Mucosa of rectum (tissue), 2 donors: ENCODE results near the gene PCDH9.

ENCODE experiments used
- H3K27ac ChIP-seq, 2 donors: one replicate each; pipeline ENCODE4 v1.7.0; 2013; ENCODE audit warnings: inconsistent platforms in 2 of 2, low read depth in 2 of 2, low read length in 2 of 2
- H3K27me3 ChIP-seq, 2 donors: one replicate each; pipeline ENCODE4 v1.7.0; 2013; ENCODE audit warnings: low read length in 2 of 2; ENCODE audit not compliant: control insufficient read depth in 2 of 2, insufficient read depth in 2 of 2
- H3K36me3 ChIP-seq, 2 donors: one replicate each; pipeline ENCODE4 v1.7.0; 2013; ENCODE audit warnings: low read length in 2 of 2; ENCODE audit not compliant: control insufficient read depth in 2 of 2, insufficient read depth in 2 of 2
- H3K4me1 ChIP-seq, 2 donors: one replicate each; pipeline ENCODE4 v1.7.0; 2013; ENCODE audit warnings: low read length in 2 of 2, mild to moderate bottlenecking in 1 of 2; ENCODE audit not compliant: control insufficient read depth in 2 of 2, insufficient read depth in 2 of 2
- H3K4me3 ChIP-seq, 2 donors: one replicate each; pipeline ENCODE4 v1.7.0; 2013; ENCODE audit warnings: low read length in 2 of 2
- H3K9ac ChIP-seq, 2 donors: one replicate each; pipeline ENCODE4 v1.7.0; 2013; ENCODE audit warnings: low read length in 2 of 2, low read depth in 1 of 2, mild to moderate bottlenecking in 1 of 2
- H3K9me3 ChIP-seq, 2 donors: one replicate each; pipeline ENCODE4 v1.7.0; 2013; ENCODE audit warnings: low read length in 2 of 2; ENCODE audit not compliant: control insufficient read depth in 2 of 2
- donor health status: healthy.
- donor health status: Normal muscosa, but diverticular disease.

PCDH9 gene

GRCh38 chr13:66948910-66949309, 281.2 kb downstream of the PCDH9 start:
- no peak overlapping the region for H3K27ac ChIP-seq

DNA sequence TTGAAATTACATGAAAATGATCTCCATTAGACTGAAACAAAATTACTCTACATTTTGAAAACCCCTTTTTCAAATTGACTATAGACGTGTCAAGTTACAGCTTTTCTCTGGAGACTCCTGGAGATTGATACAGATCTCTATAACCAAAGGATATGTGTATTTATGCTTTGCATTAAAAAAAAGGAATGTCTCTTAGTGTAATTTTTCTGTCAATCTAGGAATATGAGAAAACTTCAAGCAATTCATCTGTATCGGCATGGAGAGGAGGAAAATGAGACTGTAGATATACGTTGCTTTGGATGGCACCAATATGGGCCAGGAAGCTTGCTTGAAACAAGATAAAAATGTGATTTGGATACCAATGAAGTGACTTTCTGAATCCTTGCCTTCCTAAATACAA, 286.6 kb downstream of the PCDH9 start:
- Histone ChIP-seq H3K36me3 (no peaks in the 10 kb centered on the region), H3K9me3 (no peaks in the 10 kb centered on the region), H3K27me3 (no peaks in the 10 kb centered on the region), H3K4me1 (no peaks in the 10 kb centered on the region), H3K4me3 (no peak overlapping the region), H3K27ac (no peak overlapping the region), H3K9ac (no peak overlapping the region)

More at GRCh38 chr13:66948910-66949309, 281.2 kb downstream of the PCDH9 start:
- H3K27me3 ChIP-seq: no peaks in the 10 kb centered on the region
- no peaks in the 10 kb centered on the region for H3K9me3 ChIP-seq
- no peaks in the 10 kb centered on the region for H3K36me3 ChIP-seq
- H3K9ac ChIP-seq: no peak overlapping the region
- H3K4me3 ChIP-seq: no peak overlapping the region
- H3K4me1 ChIP-seq: no peaks in the 10 kb centered on the region

DNA sequence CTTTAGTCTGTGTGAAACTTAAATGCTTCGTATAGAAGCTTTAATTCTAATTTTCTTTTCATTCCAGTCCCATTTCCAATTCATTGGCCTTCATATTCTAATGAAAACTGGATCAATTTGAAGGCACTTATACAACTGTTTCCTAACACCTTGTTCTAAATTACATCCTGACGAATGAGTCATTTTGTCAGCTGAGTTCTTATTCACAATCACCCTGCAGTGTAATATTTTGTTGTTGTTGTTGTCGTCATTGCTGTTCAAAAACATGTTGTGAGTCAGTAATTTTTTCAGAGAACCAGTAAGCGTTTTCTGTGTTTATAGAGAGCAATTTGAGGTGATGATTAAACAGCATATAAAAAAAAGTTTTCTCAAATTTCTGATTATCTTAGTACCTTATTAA, 290.0 kb downstream of the PCDH9 start:
- Histone ChIP-seq H3K4me3 (no peak overlapping the region), H3K4me1 (no peaks in the 10 kb centered on the region), H3K36me3 (no peaks in the 10 kb centered on the region), H3K27ac (no peak overlapping the region), H3K27me3 (no peaks in the 10 kb centered on the region), H3K9ac (no peak overlapping the region), H3K9me3 (no peaks in the 10 kb centered on the region)

GRCh38 chr13:66937423-66937822, 292.7 kb downstream of the PCDH9 start:
- no peak overlapping the region for H3K27ac ChIP-seq

GRCh38 chr13:66933994-66934393, 296.1 kb downstream of the PCDH9 start:
- Histone ChIP-seq H3K36me3 (no peaks in the 10 kb centered on the region), H3K27ac (no peak overlapping the region), H3K9ac (no peak overlapping the region), H3K9me3 (no peaks in the 10 kb centered on the region), H3K4me1 (no peaks in the 10 kb centered on the region), H3K4me3 (no peak overlapping the region), H3K27me3 (no peaks in the 10 kb centered on the region)

More at GRCh38 chr13:66937423-66937822, 292.7 kb downstream of the PCDH9 start:
- Histone ChIP-seq H3K9ac (no peak overlapping the region), H3K4me1 (no peaks in the 10 kb centered on the region), H3K36me3 (no peaks in the 10 kb centered on the region), H3K4me3 (no peak overlapping the region), H3K9me3 (no peaks in the 10 kb centered on the region), H3K27me3 (no peaks in the 10 kb centered on the region)

GRCh38 chr13:66933527-66933926, 296.6 kb downstream of the PCDH9 start:
- Histone ChIP-seq H3K36me3 (no peaks in the 10 kb centered on the region), H3K27ac (no peak overlapping the region), H3K4me3 (no peak overlapping the region), H3K4me1 (no peaks in the 10 kb centered on the region), H3K9me3 (no peaks in the 10 kb centered on the region), H3K9ac (no peak overlapping the region), H3K27me3 (no peaks in the 10 kb centered on the region)

DNA sequence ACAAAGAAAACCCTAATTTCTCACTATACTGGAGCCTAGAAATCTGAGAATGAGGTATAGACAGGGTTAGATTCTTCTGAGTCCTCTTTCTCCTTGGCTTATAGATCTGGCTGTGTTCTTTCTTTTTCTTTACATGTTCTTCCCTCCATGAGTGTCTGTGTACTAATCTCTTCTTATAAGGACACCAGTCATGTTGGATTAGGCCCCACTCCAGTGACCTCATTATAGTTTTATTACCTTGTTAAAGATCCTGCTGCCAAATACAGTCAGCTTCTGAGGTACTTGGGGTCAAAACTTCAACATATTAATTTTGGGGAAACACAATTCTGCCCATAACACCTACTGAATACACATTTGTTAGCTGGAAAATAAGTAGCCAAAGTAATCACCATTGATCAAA, 302.6 kb downstream of the PCDH9 start:
- H3K9me3 ChIP-seq: no peaks in the 10 kb centered on the region
- H3K27ac ChIP-seq: no peak overlapping the region
- H3K36me3 ChIP-seq: no peaks in the 10 kb centered on the region
- no peaks in the 10 kb centered on the region for H3K4me1 ChIP-seq
- no peaks in the 10 kb centered on the region for H3K27me3 ChIP-seq
- no peak overlapping the region for H3K4me3 ChIP-seq
- no peak overlapping the region for H3K9ac ChIP-seq

GRCh38 chr13:66926851-66927524, 303.1 kb downstream of the PCDH9 start:
- Histone ChIP-seq H3K27ac (no peak overlapping the region), H3K27me3 (no peaks in the 10 kb centered on the region), H3K9me3 (no peaks in the 10 kb centered on the region), H3K9ac (no peak overlapping the region), H3K4me1 (no peaks in the 10 kb centered on the region), H3K36me3 (no peaks in the 10 kb centered on the region), H3K4me3 (no peak overlapping the region)

DNA sequence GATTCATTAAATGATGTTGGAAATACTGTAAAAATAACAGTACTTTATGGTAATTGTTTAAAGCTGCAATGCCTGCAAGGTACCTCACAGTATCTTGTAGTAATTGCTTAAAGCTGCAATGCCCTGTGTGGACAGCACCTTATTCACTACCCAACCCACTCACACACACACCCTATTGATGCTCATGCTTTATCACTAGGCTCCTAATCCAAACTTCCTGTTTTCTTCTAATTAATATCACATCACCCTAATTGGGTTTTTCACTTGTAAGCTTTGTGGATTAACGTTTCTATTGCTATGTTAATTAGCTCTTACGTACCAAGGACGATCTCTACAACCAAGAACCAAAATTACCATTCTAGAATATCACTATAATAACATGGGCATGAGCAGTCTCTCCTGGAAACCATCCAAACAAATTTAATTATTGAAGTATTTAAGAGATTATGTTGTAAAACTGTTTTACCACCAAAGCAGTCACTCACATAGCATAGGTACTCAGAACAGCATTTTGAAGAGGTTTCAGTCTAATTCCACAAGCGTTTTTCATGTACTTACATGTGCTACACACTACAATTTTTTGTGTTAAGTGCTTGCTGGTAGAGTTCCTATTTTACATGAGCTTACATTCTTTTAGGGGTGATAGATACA, 303.8 kb downstream of the PCDH9 start:
- Histone ChIP-seq H3K4me3 (no peak overlapping the region), H3K27me3 (no peaks in the 10 kb centered on the region), H3K9me3 (no peaks in the 10 kb centered on the region), H3K9ac (no peak overlapping the region), H3K27ac (no peak overlapping the region), H3K4me1 (no peaks in the 10 kb centered on the region), H3K36me3 (no peaks in the 10 kb centered on the region)

- no peaks in the 10 kb centered on the region for H3K27me3 ChIP-seq
- no peak overlapping the region for H3K4me3 ChIP-seq
- no peak overlapping the region for H3K9ac ChIP-seq
- H3K27ac ChIP-seq: no peak overlapping the region
- H3K36me3 ChIP-seq: no peaks in the 10 kb centered on the region
- no peaks in the 10 kb centered on the region for H3K9me3 ChIP-seq
- H3K4me1 ChIP-seq: no peaks in the 10 kb centered on the region
Observed at GRCh38 chr13:66922444-66922843, 307.7 kb downstream of the PCDH9 start.
